Measurements from ENCODE around the gene ECI1.

- TF ChIP-seq CTCF (conservative IDR thresholded peaks at IDR 0.05; ENCODE audit: low read depth, low read length) (no peak), CEBPB (IDR thresholded peaks at IDR 0.05; ENCODE audit: low read depth, low read length) (no peak), MAZ (IDR thresholded peaks at IDR 0.05; ENCODE audit: borderline replicate concordance, low read depth, low read length) (no peak), SMC3 (IDR thresholded peaks at IDR 0.05; ENCODE audit: low read depth, low read length) (no peak), FOS (IDR thresholded peaks at IDR 0.05; ENCODE audit: low read depth, low read length) (no peak), CHD1 (IDR thresholded peaks at IDR 0.05; ENCODE audit: low read depth, low read length) (no peak), BHLHE40 (IDR thresholded peaks at IDR 0.05; ENCODE audit: low read depth, low read length) (no peak), RAD21 (IDR thresholded peaks at IDR 0.05; ENCODE audit: low read length) (no peak)
These were observed 14.3 kb downstream of the ECI1 start for GRCh38 chr16:2237102-2237482.

All from IMR-90 (cell line).